Neutrophil (primary cell): ENCODE measurements around the gene STXBP5.
A peak's percentile ranks its signal among the peaks of the same experiment; 100 is the strongest.

ENCODE experiments used
- H3K27ac ChIP-seq: fragments of 200-600 bp; sonication (generic); 2 replicates; pipeline ENCODE4 v1.5.1; 2016; ENCODE audit warnings: mild to moderate bottlenecking, moderate library complexity
- H3K27me3 ChIP-seq: fragments of 200-600 bp; sonication (generic); 2 replicates; pipeline ENCODE4 v1.6.0; 2016; ENCODE audit warnings: mild to moderate bottlenecking
- H3K36me3 ChIP-seq: fragments of 200-600 bp; sonication (generic); 2 replicates; pipeline ENCODE4 v1.5.1; 2017
- H3K4me1 ChIP-seq, 2 experiments: fragments of 200-600 bp in 1 of 2; sonication (generic) in 1 of 2; 1 replicate in 1 of 2; 2 replicates in 1 of 2; pipeline versions ENCODE4 v1.5.1 to v1.6.1; 2013 to 2016; ENCODE audit warnings: low read depth in 1 of 2, low read length in 1 of 2, mild to moderate bottlenecking in 1 of 2, moderate library complexity in 1 of 2; ENCODE audit not compliant: control insufficient read depth in 1 of 2, insufficient read depth in 1 of 2
- H3K4me3 ChIP-seq, 2 experiments: fragments of 200-600 bp in 1 of 2; sonication (generic) in 1 of 2; 1 replicate in 1 of 2; 2 replicates in 1 of 2; pipeline ENCODE4 v1.5.1; 2013 to 2016; ENCODE audit warnings: low read depth in 1 of 2, low read length in 1 of 2, mild to moderate bottlenecking in 1 of 2, moderate library complexity in 1 of 2
- H3K9me3 ChIP-seq: fragments of 200-600 bp; sonication (generic); 2 replicates; pipeline ENCODE4 v1.5.1; 2016
- TF ChIP-seq, protein P1 (sequence below): fragments of 200-600 bp; sonication (generic); IDR thresholded peaks from 2 replicates; pipeline ENCODE4 v1.5.1; 2016; ENCODE audit warnings: antibody characterized with exemption

STXBP5 gene

DNA sequence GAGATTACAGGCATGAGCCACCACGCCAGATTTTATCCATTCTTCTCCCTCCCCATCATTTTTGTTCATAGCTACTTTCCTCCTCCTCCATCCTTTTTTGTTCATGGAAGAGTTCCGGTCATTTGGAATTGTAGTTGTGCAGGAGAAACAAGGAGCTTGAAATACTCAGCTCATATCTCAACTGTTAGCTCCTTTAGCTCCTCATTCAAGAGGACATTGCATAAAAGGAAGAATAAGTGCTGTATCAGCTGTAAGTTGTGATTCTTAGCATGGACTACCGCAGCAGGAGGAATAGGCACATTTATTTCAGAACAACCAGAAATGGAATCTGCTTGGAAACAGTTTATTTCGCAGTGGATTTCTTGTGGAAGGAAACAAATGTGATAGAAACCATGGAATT, 7.6 kb downstream of the STXBP5 start:
- peak overlapping the region; percentile 55 for H3K27ac ChIP-seq
- peaks cover 25 to 35% of the 10 kb centered on the region in 2 experiments for H3K4me1 ChIP-seq
- H3K9me3 ChIP-seq, result no peaks in the 10 kb centered on the region
- no peak overlapping the region for H3K4me3 ChIP-seq
- H3K27me3 ChIP-seq, result no peaks in the 10 kb centered on the region
- TF ChIP-seq, protein P1, sequence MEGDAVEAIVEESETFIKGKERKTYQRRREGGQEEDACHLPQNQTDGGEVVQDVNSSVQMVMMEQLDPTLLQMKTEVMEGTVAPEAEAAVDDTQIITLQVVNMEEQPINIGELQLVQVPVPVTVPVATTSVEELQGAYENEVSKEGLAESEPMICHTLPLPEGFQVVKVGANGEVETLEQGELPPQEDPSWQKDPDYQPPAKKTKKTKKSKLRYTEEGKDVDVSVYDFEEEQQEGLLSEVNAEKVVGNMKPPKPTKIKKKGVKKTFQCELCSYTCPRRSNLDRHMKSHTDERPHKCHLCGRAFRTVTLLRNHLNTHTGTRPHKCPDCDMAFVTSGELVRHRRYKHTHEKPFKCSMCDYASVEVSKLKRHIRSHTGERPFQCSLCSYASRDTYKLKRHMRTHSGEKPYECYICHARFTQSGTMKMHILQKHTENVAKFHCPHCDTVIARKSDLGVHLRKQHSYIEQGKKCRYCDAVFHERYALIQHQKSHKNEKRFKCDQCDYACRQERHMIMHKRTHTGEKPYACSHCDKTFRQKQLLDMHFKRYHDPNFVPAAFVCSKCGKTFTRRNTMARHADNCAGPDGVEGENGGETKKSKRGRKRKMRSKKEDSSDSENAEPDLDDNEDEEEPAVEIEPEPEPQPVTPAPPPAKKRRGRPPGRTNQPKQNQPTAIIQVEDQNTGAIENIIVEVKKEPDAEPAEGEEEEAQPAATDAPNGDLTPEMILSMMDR, result no peak
- peaks cover 28% of the 10 kb centered on the region for H3K36me3 ChIP-seq

DNA sequence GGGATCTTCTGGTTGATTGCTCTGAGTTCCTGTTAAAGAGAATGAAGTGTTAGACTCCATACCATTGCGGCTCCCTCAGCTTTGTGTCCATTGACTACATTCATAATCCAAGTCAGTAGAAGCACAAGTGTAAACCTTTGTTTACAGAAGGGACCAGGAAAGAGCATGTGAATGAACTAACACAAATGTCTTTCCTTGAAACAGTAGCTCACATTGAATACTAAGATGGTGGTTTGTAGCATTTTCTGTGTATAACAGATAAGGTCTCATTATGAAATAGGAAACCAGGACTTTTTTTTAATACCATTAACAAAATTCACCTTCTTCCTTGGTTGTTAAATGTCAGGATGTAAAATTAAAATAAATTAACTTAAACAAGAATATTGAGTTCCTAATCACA, 8.4 kb downstream of the STXBP5 start:
- TF ChIP-seq, protein P1, result no peak
- Histone ChIP-seq H3K4me1 (peaks cover 17 to 27% of the 10 kb centered on the region in 2 experiments), H3K9me3 (no peaks in the 10 kb centered on the region), H3K36me3 (peaks cover 28% of the 10 kb centered on the region), H3K27me3 (no peaks in the 10 kb centered on the region), H3K4me3 (no peak overlapping the region), H3K27ac (peak overlapping the region; percentile 55)

DNA sequence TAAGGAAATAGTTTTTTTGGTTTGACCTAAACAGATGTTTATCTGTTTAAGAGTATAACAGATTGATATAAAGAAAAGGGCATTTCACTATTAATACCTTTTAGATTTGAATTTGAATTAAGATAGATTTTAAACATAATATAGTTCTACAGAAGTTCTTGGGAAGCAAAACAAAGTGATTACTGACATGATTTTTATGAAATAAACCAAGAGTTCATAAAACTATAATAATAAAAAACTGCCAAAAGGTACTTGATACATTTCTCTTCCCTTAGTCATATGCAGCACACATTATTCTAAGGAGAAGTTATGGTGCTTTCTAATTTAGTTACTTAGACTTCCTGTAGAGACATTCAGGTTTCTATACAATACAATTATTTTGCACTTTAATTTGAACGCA, 9.6 kb downstream of the STXBP5 start:
- Histone ChIP-seq H3K27ac (no peak overlapping the region), H3K27me3 (no peaks in the 10 kb centered on the region), H3K36me3 (peaks cover 33% of the 10 kb centered on the region), H3K9me3 (no peaks in the 10 kb centered on the region), H3K4me1 (peaks cover 10 to 15% of the 10 kb centered on the region in 2 experiments), H3K4me3 (no peak overlapping the region)
- TF ChIP-seq, protein P1, result no peak

DNA sequence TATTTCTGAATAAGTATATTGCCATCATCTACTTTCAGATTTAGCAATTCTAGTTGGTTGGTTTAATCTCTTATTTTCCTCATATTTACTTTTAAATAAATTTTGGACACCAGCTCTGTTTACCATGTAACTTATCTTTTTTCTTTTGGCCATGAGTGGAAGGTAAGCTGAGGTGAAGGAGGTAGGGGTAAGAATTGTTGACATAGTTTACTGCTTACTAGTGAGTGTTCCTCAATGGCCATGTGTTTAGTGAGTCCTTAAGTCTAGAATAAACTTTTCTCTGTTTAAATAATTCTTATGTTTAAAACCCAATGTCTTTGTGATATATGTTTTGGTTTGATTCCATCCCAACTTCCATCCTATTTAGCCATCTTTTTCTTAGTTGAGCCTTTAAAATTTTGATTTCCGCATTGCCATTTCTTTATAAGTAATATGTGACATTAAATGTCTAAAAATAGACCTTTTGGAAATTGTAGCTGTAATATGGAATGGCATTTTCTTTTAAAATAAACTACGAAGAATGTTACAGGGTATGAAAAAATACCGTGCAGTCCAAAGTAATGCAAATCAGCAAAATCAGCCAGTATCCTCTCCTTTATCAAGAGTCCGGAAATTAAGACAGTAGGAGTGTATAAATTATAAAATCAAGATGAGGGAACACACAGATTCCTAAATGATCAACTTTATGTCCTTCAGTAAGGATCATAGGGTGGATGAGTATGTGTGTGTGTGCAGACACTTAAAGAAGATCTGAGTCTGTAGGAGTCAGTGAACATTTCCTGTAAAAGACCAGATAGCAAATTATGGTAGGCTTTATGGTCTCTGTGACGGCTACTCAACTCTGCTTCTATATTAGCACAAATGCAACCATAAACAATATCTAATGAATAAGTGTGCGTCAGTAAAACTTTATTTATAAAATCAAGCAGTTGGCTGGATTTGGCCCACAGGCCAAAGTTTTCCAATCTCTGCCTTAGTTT, 10.3 kb downstream of the STXBP5 start:
- TF ChIP-seq, protein P1, result no peak
- H3K4me1 ChIP-seq, result peaks cover 8 to 9% of the 10 kb centered on the region in 2 experiments
- no peaks in the 10 kb centered on the region for H3K9me3 ChIP-seq
- no peak overlapping the region for H3K4me3 ChIP-seq
- peak overlapping the region; percentile 10 for H3K27ac ChIP-seq
- H3K36me3 ChIP-seq, result peaks cover 36% of the 10 kb centered on the region
- H3K27me3 ChIP-seq, result no peaks in the 10 kb centered on the region

DNA sequence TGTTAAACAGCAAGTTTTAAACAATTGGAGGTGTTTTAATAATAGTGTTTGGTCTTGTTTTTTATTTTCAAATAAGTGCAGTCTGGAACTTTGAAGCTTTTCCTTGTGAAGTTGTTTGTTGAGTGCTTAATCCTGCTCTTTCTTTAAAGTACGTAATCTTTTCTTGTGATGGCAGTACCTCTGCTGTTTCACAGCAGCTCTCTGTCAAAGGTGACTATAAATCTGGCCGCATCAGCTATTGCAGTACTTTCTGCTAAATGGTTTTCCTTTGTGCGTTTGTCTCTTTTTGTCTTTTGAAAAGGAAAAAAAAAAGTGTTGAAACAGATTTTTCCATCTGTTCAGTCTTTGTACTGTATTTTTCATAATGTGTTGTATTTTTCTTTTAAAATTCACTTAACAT, 12.7 kb downstream of the STXBP5 start:
- TF ChIP-seq, protein P1, result no peak
- H3K27me3 ChIP-seq, result no peaks in the 10 kb centered on the region

More for the DNA sequence above, 12.7 kb downstream of the STXBP5 start:
- H3K27ac ChIP-seq, result no peak overlapping the region
- peaks cover 10 to 15% of the 10 kb centered on the region in 2 experiments for H3K4me1 ChIP-seq
- H3K36me3 ChIP-seq, result peaks cover 32% of the 10 kb centered on the region
- no peaks in the 10 kb centered on the region for H3K9me3 ChIP-seq
- H3K4me3 ChIP-seq, result no peak overlapping the region
